Measurements from ENCODE around the gene TMEM44.

Gene TMEM44, protein sequence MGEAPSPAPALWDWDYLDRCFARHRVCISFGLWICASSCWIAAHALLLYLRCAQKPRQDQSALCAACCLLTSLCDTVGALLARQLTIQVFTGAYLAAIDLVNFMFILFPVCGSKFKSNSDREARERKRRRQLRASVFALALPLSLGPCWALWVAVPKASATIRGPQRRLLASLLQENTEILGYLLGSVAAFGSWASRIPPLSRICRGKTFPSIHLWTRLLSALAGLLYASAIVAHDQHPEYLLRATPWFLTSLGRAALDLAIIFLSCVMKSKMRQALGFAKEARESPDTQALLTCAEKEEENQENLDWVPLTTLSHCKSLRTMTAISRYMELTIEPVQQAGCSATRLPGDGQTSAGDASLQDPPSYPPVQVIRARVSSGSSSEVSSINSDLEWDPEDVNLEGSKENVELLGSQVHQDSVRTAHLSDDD

DNA sequence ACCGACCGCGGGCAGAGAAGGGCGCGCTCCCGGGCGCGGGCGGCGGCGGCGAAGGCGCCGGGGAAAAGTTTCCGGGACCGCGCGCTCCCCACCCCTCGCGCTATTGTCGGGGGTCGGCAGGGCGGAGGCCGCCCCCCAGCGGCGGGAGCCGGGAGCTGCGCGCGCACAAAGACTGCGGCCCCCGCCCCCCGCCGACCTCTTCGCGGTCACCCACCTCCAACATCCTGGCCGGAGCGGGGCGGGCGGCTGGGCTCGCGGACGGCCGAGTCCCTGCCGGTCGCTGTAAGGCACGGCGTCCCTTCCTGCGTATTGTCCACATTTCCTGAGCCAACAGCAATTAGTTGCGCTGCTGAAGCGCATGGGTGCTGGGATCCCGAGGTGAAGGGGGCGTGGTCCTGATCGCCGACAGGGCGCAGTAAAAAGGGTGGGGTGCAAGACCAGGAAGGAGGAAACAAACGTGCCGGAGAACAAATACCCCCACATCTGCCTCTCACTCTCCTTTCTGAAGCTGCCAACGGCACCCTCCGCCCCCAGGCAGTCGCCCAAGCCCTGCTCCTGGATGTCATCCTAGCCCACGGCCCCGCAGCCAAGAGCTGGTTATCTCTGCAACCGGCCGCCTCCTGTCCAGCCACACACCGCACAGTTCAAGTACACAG lies at the start of gene TMEM44:
TSS of gene TMEM44 (minus strand) at position 71 of the 656 bp plus-strand sequence. CDS start 204 bp downstream, outside the sequence.
- ATAC-seq (replicated peaks; ENCODE audit: extremely low read depth, poor library complexity, severe bottlenecking), result peak; percentile 79
- H3K27ac Mint-ChIP-seq (ENCODE audit: low read depth), result no peak within 1 kb of the TSS
- H3K4me1 Mint-ChIP-seq, result peaks cover 10% of the 10 kb centered on the region
- H3K4me3 Mint-ChIP-seq, result peak within 1 kb of the TSS; percentile 84
- peak; percentile 33 to 38 for DNase-seq (ENCODE audit: low spot score in 2 of 2)
- H3K27me3 Mint-ChIP-seq, result no peaks in the 10 kb centered on the region
- no peaks in the 10 kb centered on the region for H3K9me3 Mint-ChIP-seq
- peaks cover 4% of the 10 kb centered on the region for H3K36me3 Mint-ChIP-seq (ENCODE audit: insufficient read depth)

DNA sequence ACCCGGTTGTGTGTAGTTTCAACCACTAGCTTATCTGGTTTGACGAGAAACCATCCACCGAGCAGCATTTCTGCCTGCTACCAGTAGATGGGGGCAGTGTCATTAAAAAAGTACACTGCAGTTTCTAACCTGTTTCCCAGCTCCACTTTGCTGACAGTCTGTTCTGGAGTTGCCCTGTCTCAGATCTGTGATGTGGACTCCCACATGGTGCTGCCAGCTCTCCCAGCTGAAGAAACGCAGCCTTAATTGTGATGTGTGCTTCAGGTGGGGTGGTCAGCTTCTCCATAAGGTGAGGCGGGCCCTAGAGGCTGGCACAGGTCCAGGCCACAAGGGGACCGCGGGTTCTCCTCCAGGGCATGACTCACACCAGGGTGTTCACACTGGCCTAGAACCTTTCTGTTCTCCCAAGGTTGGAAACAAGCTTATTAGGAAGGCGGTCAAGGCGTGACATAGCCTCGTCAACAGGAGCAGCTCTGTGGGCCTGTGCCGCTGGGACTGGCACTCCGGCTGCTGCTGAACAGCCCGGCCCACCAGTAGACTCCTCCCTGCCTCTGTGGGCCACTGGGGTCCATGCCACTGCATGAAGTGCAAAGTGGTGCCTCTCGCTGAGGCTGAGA lies 49.6 kb upstream of the TMEM44 start:
- DNase-seq (ENCODE audit: low spot score in 2 of 2) (peak; percentile 27 to 61), ATAC-seq (replicated peaks; ENCODE audit: extremely low read depth, poor library complexity, severe bottlenecking) (peak; percentile 48)
- Mint-ChIP-seq H3K4me1 (peaks cover 35% of the 10 kb centered on the region), H3K36me3 (ENCODE audit: insufficient read depth) (peaks cover 6% of the 10 kb centered on the region), H3K4me3 (no peak overlapping the region), H3K27ac (ENCODE audit: low read depth) (no peak overlapping the region), H3K9me3 (no peaks in the 10 kb centered on the region), H3K27me3 (no peaks in the 10 kb centered on the region)

DNA sequence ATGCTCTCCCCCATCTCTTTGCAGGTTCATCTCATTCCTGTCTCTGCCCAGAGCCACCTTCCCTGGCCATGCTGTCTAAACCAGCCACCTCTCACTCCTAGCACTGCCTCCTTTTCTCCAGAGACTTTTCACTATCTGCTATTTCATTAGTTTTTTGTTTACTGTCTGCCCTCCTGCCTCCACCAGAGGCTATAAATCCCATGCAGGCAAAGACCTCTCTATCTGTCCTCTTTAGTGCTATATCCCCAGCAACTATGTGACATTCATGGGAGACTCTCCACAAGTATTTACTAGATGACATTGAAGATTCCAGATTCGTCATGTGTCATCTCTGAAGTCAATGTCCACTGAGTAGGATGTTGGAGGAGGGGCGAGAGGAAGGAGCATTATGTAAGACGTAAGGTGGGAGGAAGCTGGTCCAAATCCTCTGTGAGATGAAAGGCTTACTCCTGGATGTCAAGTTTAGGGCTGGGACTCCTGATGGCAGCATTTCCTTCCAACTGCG lies 49.0 kb upstream of the TMEM44 start:
- Mint-ChIP-seq H3K4me3 (no peak overlapping the region), H3K36me3 (ENCODE audit: insufficient read depth) (peaks cover 6% of the 10 kb centered on the region), H3K4me1 (peaks cover 31% of the 10 kb centered on the region), H3K27me3 (no peaks in the 10 kb centered on the region), H3K9me3 (no peaks in the 10 kb centered on the region), H3K27ac (ENCODE audit: low read depth) (no peak overlapping the region)
- ATAC-seq (replicated peaks; ENCODE audit: extremely low read depth, poor library complexity, severe bottlenecking) (no peak), DNase-seq (ENCODE audit: low spot score in 2 of 2) (no peak)

DNA sequence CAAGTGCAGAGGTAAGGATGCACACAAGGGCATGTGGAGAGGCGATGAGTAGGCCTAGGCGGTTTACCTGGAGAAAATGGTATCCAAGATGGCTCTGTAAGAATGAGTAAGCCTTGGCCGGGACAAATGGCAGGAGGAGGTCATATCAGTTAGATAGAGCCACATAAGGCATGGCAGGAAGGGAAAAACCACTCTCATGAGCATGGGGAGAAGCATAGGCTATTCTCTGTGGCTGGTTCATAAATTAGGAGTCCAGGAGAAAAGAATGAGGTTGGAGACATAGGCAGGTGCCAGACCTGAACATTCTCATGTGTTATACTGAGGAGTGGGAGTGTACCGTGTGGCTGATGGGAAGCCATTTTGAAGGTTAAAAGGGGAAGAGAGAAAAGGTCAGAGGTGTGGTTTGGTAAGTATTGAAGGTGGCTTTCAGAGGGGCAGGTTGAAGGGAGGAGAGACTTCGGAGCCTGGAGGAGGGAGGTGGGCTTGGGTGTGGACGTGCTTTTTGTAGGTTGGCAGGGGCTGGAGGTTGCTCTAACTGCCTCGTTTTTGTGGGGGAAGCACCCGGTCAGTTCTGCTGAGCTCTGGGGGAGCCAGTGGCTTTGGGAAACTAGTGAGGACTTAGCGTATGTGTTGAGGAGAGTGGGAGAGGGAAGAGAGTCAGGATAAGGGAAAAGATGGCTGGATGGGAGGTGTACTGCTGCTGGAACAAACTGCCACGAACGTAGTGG lies 47.8 kb upstream of the TMEM44 start:
- Mint-ChIP-seq H3K27ac (ENCODE audit: low read depth) (no peak overlapping the region), H3K4me1 (peaks cover 25% of the 10 kb centered on the region), H3K9me3 (no peaks in the 10 kb centered on the region), H3K36me3 (ENCODE audit: insufficient read depth) (peaks cover 7% of the 10 kb centered on the region), H3K27me3 (no peaks in the 10 kb centered on the region), H3K4me3 (no peak overlapping the region)
- DNase-seq (ENCODE audit: low spot score in 2 of 2), result no peak
- ATAC-seq (replicated peaks; ENCODE audit: extremely low read depth, poor library complexity, severe bottlenecking), result no peak

DNA sequence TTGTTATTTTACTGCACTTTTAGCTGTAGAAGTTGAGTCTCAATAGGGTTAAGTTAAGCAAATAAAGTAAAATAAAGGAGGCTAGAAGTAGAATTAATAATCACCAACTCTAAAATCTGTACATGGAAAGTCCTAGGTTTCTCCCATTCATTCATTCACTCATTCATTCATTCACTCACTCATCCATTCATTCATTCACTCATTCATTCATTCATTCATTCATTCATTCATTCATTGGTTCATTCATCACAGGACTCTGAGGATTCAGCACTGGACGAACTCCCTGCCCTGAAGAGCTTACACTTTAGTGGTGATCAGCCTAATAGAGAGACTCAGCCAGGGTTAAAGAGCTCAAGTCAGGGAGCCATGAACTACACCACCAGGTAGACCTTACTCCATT lies 43.3 kb upstream of the TMEM44 start:
- Mint-ChIP-seq H3K27me3 (no peaks in the 10 kb centered on the region), H3K9me3 (no peaks in the 10 kb centered on the region), H3K27ac (ENCODE audit: low read depth) (no peak overlapping the region), H3K36me3 (ENCODE audit: insufficient read depth) (peaks cover 10% of the 10 kb centered on the region), H3K4me1 (peaks cover 15% of the 10 kb centered on the region), H3K4me3 (no peak overlapping the region)
- DNase-seq (ENCODE audit: low spot score in 2 of 2) (no peak), ATAC-seq (replicated peaks; ENCODE audit: extremely low read depth, poor library complexity, severe bottlenecking) (no peak)

DNA sequence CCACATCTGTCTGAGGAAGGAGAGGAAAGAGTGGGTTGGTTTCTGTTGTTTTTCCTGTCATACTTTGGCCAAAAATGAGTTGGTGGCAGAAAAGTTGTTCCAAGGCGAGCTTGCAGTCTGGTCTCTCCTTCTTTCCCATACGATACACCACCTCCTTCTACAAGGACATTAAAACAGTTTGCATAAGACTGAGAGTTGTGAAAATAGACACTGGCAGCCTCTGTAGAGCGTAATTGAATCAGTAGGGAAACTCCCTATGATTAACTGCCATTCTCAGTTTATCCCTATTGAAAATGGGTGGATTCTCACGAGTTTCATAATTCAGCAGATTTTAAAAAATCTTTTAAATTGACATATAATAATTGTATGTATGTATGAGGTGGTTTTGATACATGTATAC lies 42.5 kb upstream of the TMEM44 start:
- H3K4me3 Mint-ChIP-seq, result no peak overlapping the region
- no peak overlapping the region for H3K27ac Mint-ChIP-seq (ENCODE audit: low read depth)
- ATAC-seq (replicated peaks; ENCODE audit: extremely low read depth, poor library complexity, severe bottlenecking) (no peak), DNase-seq (ENCODE audit: low spot score in 2 of 2) (no peak)
- H3K4me1 Mint-ChIP-seq, result peaks cover 19% of the 10 kb centered on the region
- H3K36me3 Mint-ChIP-seq (ENCODE audit: insufficient read depth), result peaks cover 10% of the 10 kb centered on the region
- H3K27me3 Mint-ChIP-seq, result no peaks in the 10 kb centered on the region
- H3K9me3 Mint-ChIP-seq, result no peaks in the 10 kb centered on the region

DNA sequence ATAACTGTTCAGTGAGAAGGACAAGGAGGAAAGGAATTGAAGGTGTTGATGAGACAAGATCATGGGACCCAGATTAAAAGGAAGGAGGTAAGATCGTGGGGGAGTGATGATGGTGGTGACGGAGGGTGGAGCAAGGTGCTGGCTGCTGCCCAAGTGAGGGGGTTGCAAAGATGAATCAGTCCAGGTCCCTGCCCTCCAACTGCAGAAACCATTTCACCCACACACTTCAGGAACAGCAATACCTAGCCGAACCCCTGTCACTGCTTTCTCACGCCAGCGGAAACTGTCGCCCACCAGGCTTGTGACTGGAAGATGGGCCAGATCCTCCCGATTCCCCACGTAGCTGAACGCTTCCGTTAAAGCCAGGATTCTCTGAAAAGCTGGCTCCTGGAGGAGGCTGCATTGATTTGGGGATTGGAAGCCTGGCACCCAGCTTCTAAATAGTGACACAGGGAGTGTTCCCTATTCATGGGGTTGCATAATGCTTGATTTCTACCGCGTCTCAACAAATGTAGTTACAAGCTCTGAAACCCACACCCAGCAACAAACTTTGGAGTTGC lies 41.9 kb upstream of the TMEM44 start:
- DNase-seq (ENCODE audit: low spot score in 2 of 2) (no peak), ATAC-seq (replicated peaks; ENCODE audit: extremely low read depth, poor library complexity, severe bottlenecking) (no peak)
- Mint-ChIP-seq H3K4me1 (peaks cover 24% of the 10 kb centered on the region), H3K4me3 (no peak overlapping the region), H3K27ac (ENCODE audit: low read depth) (peak overlapping the region; percentile 2), H3K36me3 (ENCODE audit: insufficient read depth) (peaks cover 10% of the 10 kb centered on the region), H3K9me3 (no peaks in the 10 kb centered on the region), H3K27me3 (no peaks in the 10 kb centered on the region)

DNA sequence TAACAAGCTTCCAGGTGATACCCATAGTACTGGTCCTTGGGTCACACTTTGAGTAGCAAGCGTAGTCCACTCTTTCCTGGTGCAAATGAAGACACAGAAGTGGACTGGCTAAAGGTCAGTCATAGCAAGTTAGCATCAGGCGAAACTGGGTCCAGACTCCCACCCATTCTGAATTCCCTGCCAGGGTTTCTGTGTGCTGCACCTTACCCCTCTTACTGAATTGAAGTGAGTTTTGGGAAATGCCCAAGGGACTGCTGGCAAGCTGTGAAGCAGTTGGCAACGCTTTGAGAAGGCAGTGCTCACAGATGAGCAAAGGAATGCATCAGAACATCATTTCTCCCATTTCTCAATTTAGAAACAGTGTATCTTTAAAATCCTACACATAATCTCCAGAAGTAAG lies 40.5 kb upstream of the TMEM44 start:
- Mint-ChIP-seq H3K9me3 (no peaks in the 10 kb centered on the region), H3K4me3 (no peak overlapping the region), H3K4me1 (peaks cover 32% of the 10 kb centered on the region), H3K36me3 (ENCODE audit: insufficient read depth) (peaks cover 15% of the 10 kb centered on the region), H3K27me3 (no peaks in the 10 kb centered on the region), H3K27ac (ENCODE audit: low read depth) (no peak overlapping the region)
- ATAC-seq (replicated peaks; ENCODE audit: extremely low read depth, poor library complexity, severe bottlenecking), result no peak
- no peak for DNase-seq (ENCODE audit: low spot score in 2 of 2)

DNA sequence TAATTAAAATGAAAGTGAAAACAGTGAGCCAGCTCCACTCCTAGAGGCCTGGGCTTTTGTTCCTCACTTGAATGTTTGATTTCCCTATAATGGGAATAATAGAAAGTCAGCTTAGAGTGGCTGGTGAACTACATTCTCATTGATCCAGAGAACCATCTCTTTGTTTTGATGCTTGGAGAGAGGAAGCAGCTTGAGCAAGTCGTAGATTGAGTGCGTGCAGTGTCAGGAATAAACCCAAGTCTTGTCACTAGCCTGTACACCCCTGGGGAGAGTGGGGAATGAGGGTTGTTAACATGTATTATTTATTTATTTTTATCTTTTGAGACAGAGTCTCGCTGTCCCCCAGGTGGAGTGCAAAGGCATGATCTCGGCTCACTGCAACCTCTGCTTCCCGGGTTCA lies 39.7 kb upstream of the TMEM44 start:
- Mint-ChIP-seq H3K4me1 (peaks cover 37% of the 10 kb centered on the region), H3K27me3 (no peaks in the 10 kb centered on the region)
- no peak for ATAC-seq (replicated peaks; ENCODE audit: extremely low read depth, poor library complexity, severe bottlenecking)

DNA sequence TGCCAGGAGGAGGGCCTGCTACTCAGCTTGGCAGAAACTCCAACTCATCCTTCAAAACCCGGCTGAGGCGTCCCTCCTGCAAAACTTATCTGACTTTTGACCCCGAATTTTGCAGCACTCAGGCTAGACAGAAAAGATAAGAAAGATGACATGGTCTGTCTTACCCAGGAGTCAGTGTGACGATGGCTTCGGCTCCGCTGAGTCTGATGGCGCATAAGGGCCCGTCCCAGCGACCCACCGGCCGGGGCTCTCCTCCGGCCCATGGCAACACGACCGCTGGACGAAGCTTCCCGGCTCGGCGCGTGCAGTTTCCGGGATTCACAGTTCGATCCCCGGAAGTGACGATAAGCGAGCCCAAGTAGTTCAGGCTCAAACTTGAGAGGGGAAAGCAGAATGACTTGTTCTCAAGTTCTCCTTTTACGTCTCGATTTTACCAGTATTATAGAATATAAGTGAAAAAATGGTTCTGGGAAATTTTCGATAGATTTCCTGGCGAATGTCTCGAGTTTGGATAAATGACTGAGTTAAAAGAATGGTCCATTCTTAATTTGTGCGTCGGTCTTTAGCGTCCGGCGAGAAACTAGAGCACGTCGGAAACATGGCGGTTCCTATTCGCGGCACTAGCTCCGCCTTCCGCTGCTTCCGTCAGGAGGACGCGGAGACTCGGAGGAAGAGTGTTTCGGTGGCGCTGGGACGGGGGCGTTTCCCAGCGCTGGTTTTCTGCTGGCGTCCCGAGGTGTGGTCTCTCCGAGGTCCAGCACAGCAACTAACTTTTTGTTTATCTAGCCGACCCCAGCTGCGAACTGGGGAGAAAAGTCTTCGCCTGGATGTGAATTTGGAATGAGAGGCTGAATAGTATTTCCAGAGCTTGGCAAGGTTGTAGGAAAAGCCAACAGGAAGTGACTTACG lies 38.9 kb upstream of the TMEM44 start, which contains the start of gene LSG1:
TSS of gene LSG1 (minus strand) at position 292 of the 909 bp plus-strand sequence. CDS start at position 263, 29 bp downstream.
- no peaks in the 10 kb centered on the region for H3K27me3 Mint-ChIP-seq
- DNase-seq (ENCODE audit: low spot score in 2 of 2) (peak; percentile 72 to 82), ATAC-seq (replicated peaks; ENCODE audit: extremely low read depth, poor library complexity, severe bottlenecking) (peak; percentile 89)
- peak within 1 kb of the TSS; percentile 99 for H3K4me3 Mint-ChIP-seq
- peaks cover 26% of the 10 kb centered on the region for H3K36me3 Mint-ChIP-seq (ENCODE audit: insufficient read depth)
- peak within 1 kb of the TSS; percentile 96 for H3K27ac Mint-ChIP-seq (ENCODE audit: low read depth)
- H3K9me3 Mint-ChIP-seq, result no peaks in the 10 kb centered on the region
- H3K4me1 Mint-ChIP-seq, result peaks cover 37% of the 10 kb centered on the region

More for the DNA sequence above, 39.7 kb upstream of the TMEM44 start:
- Mint-ChIP-seq H3K36me3 (ENCODE audit: insufficient read depth) (peaks cover 21% of the 10 kb centered on the region), H3K27ac (ENCODE audit: low read depth) (peak overlapping the region; percentile 96), H3K9me3 (no peaks in the 10 kb centered on the region), H3K4me3 (peak overlapping the region; percentile 99)
- no peak for DNase-seq (ENCODE audit: low spot score in 2 of 2)

DNA sequence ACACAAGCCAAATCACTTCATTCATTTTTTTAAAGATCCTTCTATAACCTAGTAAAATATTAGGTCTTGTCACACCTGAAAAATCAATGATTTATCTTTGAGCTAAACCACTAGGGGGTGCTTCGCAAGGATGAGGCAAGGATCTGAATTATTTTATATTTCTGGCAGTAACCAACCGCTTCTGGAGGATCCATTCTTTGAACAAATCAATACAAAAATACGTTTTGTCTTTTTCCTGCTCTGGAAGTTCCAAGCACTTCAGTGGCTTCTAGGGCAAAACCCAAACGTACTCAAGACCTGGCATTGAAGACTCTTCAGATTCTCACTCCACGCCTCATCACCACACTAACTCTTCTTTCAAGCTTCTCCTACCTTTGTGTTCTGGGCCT lies 38.3 kb upstream of the TMEM44 start:
- H3K4me1 Mint-ChIP-seq, result peaks cover 37% of the 10 kb centered on the region

More for the DNA sequence above, 38.3 kb upstream of the TMEM44 start:
- Mint-ChIP-seq H3K9me3 (no peaks in the 10 kb centered on the region), H3K36me3 (ENCODE audit: insufficient read depth) (peaks cover 26% of the 10 kb centered on the region), H3K27ac (ENCODE audit: low read depth) (peak overlapping the region; percentile 96), H3K4me3 (peak overlapping the region; percentile 99), H3K27me3 (no peaks in the 10 kb centered on the region)
- DNase-seq (ENCODE audit: low spot score in 2 of 2) (peak in 1 of 2 donors; percentile 16), ATAC-seq (replicated peaks; ENCODE audit: extremely low read depth, poor library complexity, severe bottlenecking) (peak; percentile 42)

Measured in central memory CD8-positive, alpha-beta T cell (primary cell).